Left lobe of liver (tissue), 2 donors: Measurements from ENCODE around the gene NPW. TPM values are rescaled to one million over a fixed set of nuclear protein-coding genes. Genes with fewer than 3 reads are reported as not detected.

Experiments
- ATAC-seq: fragments of 200-7000 bp; cut with Tn5 transposase; one replicate; pipeline ENCODE4 v1.9.1; 2020; ENCODE audit warnings: mild to moderate bottlenecking, moderate library complexity
- DNase-seq: peaks from one replicate; pipeline ENCODE4 v3.0.0-alpha.2; 2020; ENCODE audit warnings: low spot score
- total RNA-seq: library from RNA; stranded (reverse); gene quantifications from one replicate; pipeline ENCODE4 v1.2.1, GENCODE V29; 2021
- donor health status: DM: no; HTN: no; CAD: no; lungs with moderate emphysema.
- donor health status: DM: no; HTN: yes; CAD: no.

NPW gene
- total RNA-seq, 1 donor from 2014 or later: 8.5 TPM

GRCh38 chr16:2046893-2047329, 27.3 kb downstream of the NPW start:
- ATAC-seq (no peak), DNase-seq (no peak)

GRCh38 chr16:2047330-2048115, 27.9 kb downstream of the NPW start, which contains the start of the genes NTHL1 and TSC2:
NTHL1 (minus strand) TSS chr16:2047834; CDS start chr16:2047823, 11 bp downstream.
TSC2 (plus strand) TSS chr16:2047985; CDS start chr16:2048616, 631 bp downstream.
- DNase-seq (peak; percentile 98), ATAC-seq (peak; percentile 92)

GRCh38 chr16:2048116-2048543, 28.5 kb downstream of the NPW start:
- ATAC-seq: peak; percentile 11

GRCh38 chr16:2053211-2053610, 33.6 kb downstream of the NPW start:
- DNase-seq: no peak
- no peak for ATAC-seq

More at GRCh38 chr16:2048116-2048543, 28.5 kb downstream of the NPW start:
- DNase-seq: no peak

- ATAC-seq (no peak), DNase-seq (no peak)
These were observed 34.3 kb downstream of the NPW start for GRCh38 chr16:2053897-2054296.

- no peak for DNase-seq
- ATAC-seq: peak; percentile 14
These were observed 35.1 kb downstream of the NPW start for GRCh38 chr16:2054543-2055245.

- peak; percentile 73 for DNase-seq
These were observed 36.5 kb downstream of the NPW start for GRCh38 chr16:2056077-2056476.

GRCh38 chr16:2056681-2057407, 37.3 kb downstream of the NPW start:
- ATAC-seq: peak; percentile 81
- peak; percentile 65 for DNase-seq

More at GRCh38 chr16:2056077-2056476, 36.5 kb downstream of the NPW start:
- ATAC-seq: peak; percentile 84

GRCh38 chr16:2057438-2057837, 37.9 kb downstream of the NPW start:
- no peak for DNase-seq
- no peak for ATAC-seq

GRCh38 chr16:2058420-2058819, 38.8 kb downstream of the NPW start:
- DNase-seq (no peak), ATAC-seq (no peak)

- no peak for ATAC-seq
- DNase-seq: no peak
These were observed 39.3 kb downstream of the NPW start for GRCh38 chr16:2058872-2059271.

GRCh38 chr16:2060346-2060745, 40.8 kb downstream of the NPW start:
- DNase-seq: no peak
- ATAC-seq: no peak

GRCh38 chr16:2061023-2061422, 41.4 kb downstream of the NPW start:
- no peak for DNase-seq

GRCh38 chr16:2061526-2061925, 41.9 kb downstream of the NPW start:
- ATAC-seq (no peak), DNase-seq (no peak)

More at GRCh38 chr16:2061023-2061422, 41.4 kb downstream of the NPW start:
- no peak for ATAC-seq

- no peak for ATAC-seq
- DNase-seq: no peak
These were observed 43.2 kb downstream of the NPW start for GRCh38 chr16:2062801-2063200.

GRCh38 chr16:2063861-2064260, 44.3 kb downstream of the NPW start:
- DNase-seq (no peak), ATAC-seq (peak; percentile 2)

GRCh38 chr16:2064368-2064945, 44.9 kb downstream of the NPW start:
- peak; percentile 79 for DNase-seq
- peak; percentile 92 for ATAC-seq

GRCh38 chr16:2066139-2066538, 46.6 kb downstream of the NPW start:
- no peak for DNase-seq

More at GRCh38 chr16:2066139-2066538, 46.6 kb downstream of the NPW start:
- ATAC-seq: no peak
